Measurements from ENCODE around the gene XPNPEP1.

Gene XPNPEP1

GRCh38 chr10:109861081-109861480 is 62.2 kb downstream of the XPNPEP1 start:
- no peak for DNase-seq

GRCh38 chr10:109859221-109859620 is 64.1 kb downstream of the XPNPEP1 start:
- no peak for DNase-seq

GRCh38 chr10:109855746-109856145 is 67.6 kb downstream of the XPNPEP1 start:
- DNase-seq: no peak

GRCh38 chr10:109853921-109854320 is 69.4 kb downstream of the XPNPEP1 start:
- DNase-seq: no peak

- peak; percentile 74 for DNase-seq
Observed at GRCh38 chr10:109852475-109853037, 70.8 kb downstream of the XPNPEP1 start.

GRCh38 chr10:109851616-109852474 is 71.5 kb downstream of the XPNPEP1 start:
- DNase-seq: no peak

- no peak for DNase-seq
Observed at GRCh38 chr10:109846832-109847231, 76.5 kb downstream of the XPNPEP1 start.

- no peak for DNase-seq
Observed at GRCh38 chr10:109845308-109845707, 78.0 kb downstream of the XPNPEP1 start.

- no peak for DNase-seq
Observed at GRCh38 chr10:109838592-109839244, 84.6 kb downstream of the XPNPEP1 start.

- DNase-seq: no peak
Observed at GRCh38 chr10:109837384-109837783, 85.9 kb downstream of the XPNPEP1 start.

GRCh38 chr10:109835257-109835656 is 88.1 kb downstream of the XPNPEP1 start:
- DNase-seq: no peak

- no peak for DNase-seq
Observed at GRCh38 chr10:109831846-109832245, 91.5 kb downstream of the XPNPEP1 start.

- DNase-seq: no peak
Observed at GRCh38 chr10:109824206-109824605, 99.1 kb downstream of the XPNPEP1 start.

- DNase-seq: no peak
Observed at GRCh38 chr10:109823196-109823595, 100.1 kb downstream of the XPNPEP1 start.

GRCh38 chr10:109821672-109822071 is 101.6 kb downstream of the XPNPEP1 start:
- no peak for DNase-seq

GRCh38 chr10:109820620-109821405 is 102.5 kb downstream of the XPNPEP1 start:
- DNase-seq: no peak

GRCh38 chr10:109819807-109820206 is 103.5 kb downstream of the XPNPEP1 start:
- DNase-seq: no peak

All from activated CD4-positive, CD25-positive, alpha-beta regulatory T cell treated with anti-CD3 and anti-CD28 coated beads, Interleukin-2, amount 50 U/mL, for 72 hours (primary cell).